Measurements from ENCODE around the gene RAP2B.

Gene RAP2B

GRCh38 chr3:153166206-153166605 lies 4.2 kb downstream of the RAP2B start:
- Histone ChIP-seq H3K27ac (no peak overlapping the region), H2AFZ (ENCODE audit: low read depth) (no peak overlapping the region), H3K9ac (no peak overlapping the region), H3K36me3 (ENCODE audit: insufficient read depth) (no peaks in the 10 kb centered on the region; the same call in 1 of the 2 replicates), H3K79me2 (ENCODE audit: insufficient read depth, low read depth) (peaks cover 63% of the 10 kb centered on the region), H3K27me3 (ENCODE audit: insufficient read depth, low read depth) (no peaks in the 10 kb centered on the region), H3K4me1 (ENCODE audit: low read depth, poor library complexity, severe bottlenecking) (peaks cover 29% of the 10 kb centered on the region), H3K4me3 (IDR thresholded peaks at IDR 0.05; ENCODE audit: insufficient read depth, low read depth, low read length) (no peak overlapping the region), H4K20me1 (ENCODE audit: insufficient read depth) (peaks cover 28% of the 10 kb centered on the region), H3K4me2 (peak overlapping the region; percentile 84)
- TF ChIP-seq CTCF (conservative IDR thresholded peaks at IDR 0.05; ENCODE audit: low read depth, low read length): no peak

GRCh38 chr3:153166796-153167195 lies 4.8 kb downstream of the RAP2B start:
- no peak for TF ChIP-seq CTCF (conservative IDR thresholded peaks at IDR 0.05; ENCODE audit: low read depth, low read length)
- H3K4me1 ChIP-seq (ENCODE audit: low read depth, poor library complexity, severe bottlenecking): peaks cover 29% of the 10 kb centered on the region
- no peak overlapping the region for H2AFZ ChIP-seq (ENCODE audit: low read depth)
- H3K27ac ChIP-seq: no peak overlapping the region
- no peak overlapping the region for H3K9ac ChIP-seq
- H3K27me3 ChIP-seq (ENCODE audit: insufficient read depth, low read depth): no peaks in the 10 kb centered on the region
- H3K4me2 ChIP-seq: peak overlapping the region; percentile 84; the same call in 1 of the 2 replicates
- H3K79me2 ChIP-seq (ENCODE audit: insufficient read depth, low read depth): peaks cover 63% of the 10 kb centered on the region
- no peak overlapping the region for H3K4me3 ChIP-seq (IDR thresholded peaks at IDR 0.05; ENCODE audit: insufficient read depth, low read depth, low read length)
- H3K36me3 ChIP-seq (ENCODE audit: insufficient read depth): no peaks in the 10 kb centered on the region; the same call in 1 of the 2 replicates
- H4K20me1 ChIP-seq (ENCODE audit: insufficient read depth): peaks cover 28% of the 10 kb centered on the region

- H3K27ac ChIP-seq: no peak overlapping the region
- peaks cover 15% of the 10 kb centered on the region for H4K20me1 ChIP-seq (ENCODE audit: insufficient read depth)
- H3K9ac ChIP-seq: no peak overlapping the region
- TF ChIP-seq CTCF (conservative IDR thresholded peaks at IDR 0.05; ENCODE audit: low read depth, low read length): no peak
- no peaks in the 10 kb centered on the region for H3K27me3 ChIP-seq (ENCODE audit: insufficient read depth, low read depth)
- H3K79me2 ChIP-seq (ENCODE audit: insufficient read depth, low read depth): peaks cover 37% of the 10 kb centered on the region
- H3K4me3 ChIP-seq (IDR thresholded peaks at IDR 0.05; ENCODE audit: insufficient read depth, low read depth, low read length): no peak overlapping the region
- H3K4me2 ChIP-seq: no peak overlapping the region
- H3K36me3 ChIP-seq (ENCODE audit: insufficient read depth): no peaks in the 10 kb centered on the region; the same call in 1 of the 2 replicates
- no peak overlapping the region for H2AFZ ChIP-seq (ENCODE audit: low read depth)
- peaks cover 21% of the 10 kb centered on the region for H3K4me1 ChIP-seq (ENCODE audit: low read depth, poor library complexity, severe bottlenecking)
Observed at GRCh38 chr3:153169793-153170383, 7.9 kb downstream of the RAP2B start.

GRCh38 chr3:153171256-153171655 lies 9.2 kb downstream of the RAP2B start:
- Histone ChIP-seq H3K27ac (no peak overlapping the region), H3K27me3 (ENCODE audit: insufficient read depth, low read depth) (no peaks in the 10 kb centered on the region), H4K20me1 (ENCODE audit: insufficient read depth) (peaks cover 3% of the 10 kb centered on the region; the same call in 1 of the 2 replicates), H2AFZ (ENCODE audit: low read depth) (no peak overlapping the region), H3K4me1 (ENCODE audit: low read depth, poor library complexity, severe bottlenecking) (peaks cover 7% of the 10 kb centered on the region), H3K36me3 (ENCODE audit: insufficient read depth) (no peaks in the 10 kb centered on the region; the same call in 1 of the 2 replicates), H3K4me2 (no peak overlapping the region), H3K79me2 (ENCODE audit: insufficient read depth, low read depth) (peaks cover 23% of the 10 kb centered on the region), H3K4me3 (IDR thresholded peaks at IDR 0.05; ENCODE audit: insufficient read depth, low read depth, low read length) (no peak overlapping the region), H3K9ac (no peak overlapping the region)
- no peak for TF ChIP-seq CTCF (conservative IDR thresholded peaks at IDR 0.05; ENCODE audit: low read depth, low read length)
